Small intestine (tissue), 7 donors: ENCODE results near the gene GRK5. TPM values are rescaled to one million over a fixed set of nuclear protein-coding genes. Genes with fewer than 3 reads are reported as not detected.
"Not testable (repeated sequence)": the region's sequence is repeated elsewhere in the genome, so short reads cannot be mapped to it uniquely, and the experiment has no call there.

Experiments used
- DNase-seq, 2 donors: peaks; one replicate each; pipeline versions ENCODE4 v3.0.0 to v3.0.0-alpha.2; 2013
- FAIRE-seq: peaks from 2 replicates; lab custom pipeline; 2012; peaks lifted over from hg19 to GRCh38; lab: Jason Lieb, UNC
- H3K27ac ChIP-seq, 3 donors: one replicate each; pipeline ENCODE4 v1.5.1; 2013; ENCODE audit warnings: low read length in 2 of 3, mild to moderate bottlenecking in 2 of 3, control low read depth in 1 of 3, inconsistent platforms in 1 of 3, low read depth in 1 of 3, moderate library complexity in 1 of 3
- H3K27me3 ChIP-seq, 3 donors: one replicate each; pipeline ENCODE4 v1.6.1; 2013; ENCODE audit warnings: low read length in 3 of 3, inconsistent platforms in 1 of 3; ENCODE audit not compliant: control insufficient read depth in 3 of 3, insufficient read depth in 3 of 3
- H3K36me3 ChIP-seq, 3 donors: one replicate each; pipeline ENCODE4 v1.6.1; 2013; ENCODE audit warnings: low read length in 3 of 3, inconsistent platforms in 1 of 3, low read depth in 1 of 3, mild to moderate bottlenecking in 1 of 3, moderate library complexity in 1 of 3; ENCODE audit not compliant: control insufficient read depth in 3 of 3, insufficient read depth in 2 of 3
- H3K4me1 ChIP-seq, 3 donors: one replicate each; pipeline ENCODE4 v1.6.1; 2013; ENCODE audit warnings: low read length in 2 of 3, inconsistent platforms in 1 of 3, low read depth in 1 of 3, mild to moderate bottlenecking in 1 of 3, moderate library complexity in 1 of 3; ENCODE audit not compliant: control insufficient read depth in 3 of 3, insufficient read depth in 2 of 3
- H3K4me3 ChIP-seq, 3 donors: one replicate each; pipeline ENCODE4 v1.5.1; 2013; ENCODE audit warnings: low read length in 3 of 3, control low read depth in 1 of 3, inconsistent platforms in 1 of 3, low read depth in 1 of 3, mild to moderate bottlenecking in 1 of 3, moderate library complexity in 1 of 3
- H3K9me3 ChIP-seq, 2 donors: one replicate each; pipeline ENCODE4 v1.6.1; 2013; ENCODE audit warnings: low read depth in 1 of 2, low read length in 1 of 2; ENCODE audit not compliant: control insufficient read depth in 2 of 2, insufficient read depth in 1 of 2
- WGBS, 3 donors: extraction: QIAGEN DNeasy Blood & Tissue Kit; methylation state at CpG; one replicate each; pipeline ENCODE4 v1.1.7; 2013; 5-methylcytosine and 5-hydroxymethylcytosine counted together
- polyA plus RNA-seq, 4 donors: library from polyadenylated mRNA; stranded (reverse) in 3 of 4; unstranded in 1 of 4; fragments of 200-250 nt in 3 of 4; fragments of 120-200 nt in 1 of 4; gene quantifications; one replicate each; pipeline versions ENCODE4 v1.2.1 to v1.2.3, GENCODE V29; 2013
- donor health status: healthy with polysubstance abuse.
- donor health status: control.
- donor health status: control.
- donor health status: Bipolar disorder and iron deficiency.
- donor health status: healthy.

GRK5 gene
- polyA plus RNA-seq, 4 donors, result 21.6 to 50.5 (median 26.0) TPM

DNA sequence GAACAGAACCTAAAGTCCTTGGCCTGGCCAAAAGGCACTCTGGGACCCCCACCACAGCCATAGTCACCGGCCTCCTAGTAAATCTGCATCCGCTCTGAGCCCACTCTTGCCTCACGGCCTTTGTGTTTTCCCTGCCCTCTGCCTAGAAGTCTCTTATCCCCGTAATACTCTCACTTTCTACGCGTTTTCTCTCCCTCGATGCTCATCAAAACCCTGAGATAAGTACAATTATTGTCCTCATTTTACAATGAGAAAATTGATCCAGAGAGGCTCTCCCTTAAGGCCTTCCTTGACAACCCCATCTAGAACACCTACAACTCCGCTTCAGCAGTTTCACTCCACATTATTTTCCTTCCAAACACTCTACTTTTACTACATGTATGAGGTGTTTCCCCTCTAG, 40.3 kb upstream of the GRK5 start:
- no peaks in the 10 kb centered on the region for H3K9me3 ChIP-seq
- no peak overlapping the region for H3K27ac ChIP-seq
- H3K27me3 ChIP-seq, result no peaks in the 10 kb centered on the region
- WGBS, 3 donors, result 81 to 85% (median 83%) methylated on average over 8 of the region's 8 CpGs
- no peak for FAIRE-seq
- DNase-seq, result no peak
- H3K4me3 ChIP-seq, result no peak overlapping the region
- peaks cover 0 to 6% (median 2%) of the 10 kb centered on the region in 3 donors for H3K4me1 ChIP-seq
- peaks cover 6 to 40% (median 9%) of the 10 kb centered on the region in 3 donors for H3K36me3 ChIP-seq

DNA sequence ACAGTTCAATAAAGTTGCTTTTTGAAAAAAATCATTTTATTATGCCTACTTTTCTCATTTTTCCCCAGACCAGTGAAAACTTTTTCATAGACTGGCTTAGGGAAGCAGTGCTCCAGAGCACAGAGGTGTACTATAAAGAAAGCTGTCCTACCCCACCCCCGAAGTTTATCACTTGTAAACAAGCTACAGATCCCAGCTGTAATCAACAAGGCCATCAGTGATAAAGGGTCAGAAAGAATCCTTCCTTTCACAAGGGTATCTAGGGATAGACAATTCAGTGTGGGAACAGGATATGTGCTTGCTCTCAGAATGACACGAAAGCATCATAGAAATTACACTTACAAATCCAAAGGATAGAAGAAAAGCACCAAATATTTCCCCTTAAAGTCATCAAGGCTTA, 33.3 kb upstream of the GRK5 start:
- peaks cover 0 to 5% (median 3%) of the 10 kb centered on the region in 3 donors for H3K4me1 ChIP-seq
- peaks cover 6 to 44% (median 7%) of the 10 kb centered on the region in 3 donors for H3K36me3 ChIP-seq
- no peaks in the 10 kb centered on the region for H3K27me3 ChIP-seq
- FAIRE-seq (no peak), DNase-seq (no peak)
- H3K4me3 ChIP-seq, result no peak overlapping the region
- 50 to 70% (median 69%) methylated on average over 2 of the region's 2 CpGs for whole genome bisulfite sequencing, 3 donors
- H3K27ac ChIP-seq, result no peak overlapping the region
- no peaks in the 10 kb centered on the region for H3K9me3 ChIP-seq

DNA sequence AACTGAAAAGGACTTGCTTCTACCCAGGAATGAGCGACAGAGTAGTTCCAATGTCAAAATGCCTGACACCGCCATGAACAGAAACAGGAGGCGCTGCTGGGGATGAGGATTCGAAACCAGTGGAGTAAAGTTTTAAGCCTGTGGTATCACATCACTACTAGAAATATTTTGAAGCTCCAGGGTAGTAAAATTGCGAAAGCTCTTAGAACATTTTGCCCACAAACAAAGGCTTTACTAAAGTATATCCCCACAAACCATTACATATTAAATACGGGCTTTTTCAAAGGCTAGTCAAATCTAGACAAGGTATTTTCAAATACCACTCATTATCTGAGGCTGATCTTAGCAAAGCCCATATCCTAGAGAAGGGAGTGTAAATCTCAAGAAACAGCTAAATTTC, 31.2 kb upstream of the GRK5 start:
- no peak overlapping the region for H3K4me3 ChIP-seq
- H3K27me3 ChIP-seq, result no peaks in the 10 kb centered on the region
- H3K9me3 ChIP-seq, result no peaks in the 10 kb centered on the region
- no peak for FAIRE-seq
- DNase-seq, result no peak
- no peak overlapping the region for H3K27ac ChIP-seq
- WGBS, 3 donors, result 84 to 94% (median 88%) methylated on average over 6 of the region's 6 CpGs
- peaks cover 0 to 5% (median 4%) of the 10 kb centered on the region in 3 donors for H3K4me1 ChIP-seq
- peaks cover 6 to 31% (median 7%) of the 10 kb centered on the region in 3 donors for H3K36me3 ChIP-seq

DNA sequence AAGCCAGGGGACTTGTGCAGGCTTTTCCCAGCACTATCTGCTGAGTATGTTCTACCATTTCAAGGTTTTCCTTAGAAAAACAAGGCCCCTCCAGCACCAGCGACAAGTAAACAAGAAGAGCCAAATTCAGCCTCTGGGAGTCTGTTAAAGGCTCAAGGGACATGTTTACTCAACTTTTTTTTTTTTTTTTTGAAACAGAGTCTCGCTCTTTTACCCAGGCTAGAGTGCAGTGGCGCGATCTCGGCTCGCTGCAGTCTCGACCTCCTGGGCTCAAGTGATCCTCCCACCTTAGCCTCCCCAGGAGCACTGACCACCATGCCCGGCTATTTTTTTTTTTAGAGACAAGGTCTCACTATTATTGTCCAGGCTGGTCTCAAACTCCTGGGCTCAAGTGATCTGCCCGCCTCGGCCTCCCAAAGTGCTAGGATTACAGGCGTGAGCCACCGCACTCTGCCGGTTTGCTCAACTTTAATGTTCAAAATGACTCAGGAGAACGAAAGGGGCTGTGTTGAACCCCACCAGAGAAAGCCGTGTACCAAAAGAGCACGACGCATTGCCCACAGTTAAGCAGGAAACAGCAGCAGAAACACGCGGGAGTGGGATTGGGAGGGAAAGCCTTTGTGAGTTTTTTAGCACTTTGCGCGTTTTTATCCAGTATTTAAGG, 29.5 kb upstream of the GRK5 start:
- H3K27ac ChIP-seq, result peak overlapping the region in 2 of 3 donors; percentile 75 to 86
- peak overlapping the region; percentile 59 to 77 (median 67) for H3K4me3 ChIP-seq
- H3K9me3 ChIP-seq, result no peaks in the 10 kb centered on the region
- peaks cover 0 to 5% (median 4%) of the 10 kb centered on the region in 3 donors for H3K4me1 ChIP-seq
- no peak for FAIRE-seq
- DNase-seq, result no peak
- 3 to 11% (median 3%) methylated on average over 21 of the region's 21 CpGs for WGBS, 3 donors
- H3K27me3 ChIP-seq, result no peaks in the 10 kb centered on the region
- peaks cover 0 to 22% (median 2%) of the 10 kb centered on the region in 3 donors for H3K36me3 ChIP-seq

DNA sequence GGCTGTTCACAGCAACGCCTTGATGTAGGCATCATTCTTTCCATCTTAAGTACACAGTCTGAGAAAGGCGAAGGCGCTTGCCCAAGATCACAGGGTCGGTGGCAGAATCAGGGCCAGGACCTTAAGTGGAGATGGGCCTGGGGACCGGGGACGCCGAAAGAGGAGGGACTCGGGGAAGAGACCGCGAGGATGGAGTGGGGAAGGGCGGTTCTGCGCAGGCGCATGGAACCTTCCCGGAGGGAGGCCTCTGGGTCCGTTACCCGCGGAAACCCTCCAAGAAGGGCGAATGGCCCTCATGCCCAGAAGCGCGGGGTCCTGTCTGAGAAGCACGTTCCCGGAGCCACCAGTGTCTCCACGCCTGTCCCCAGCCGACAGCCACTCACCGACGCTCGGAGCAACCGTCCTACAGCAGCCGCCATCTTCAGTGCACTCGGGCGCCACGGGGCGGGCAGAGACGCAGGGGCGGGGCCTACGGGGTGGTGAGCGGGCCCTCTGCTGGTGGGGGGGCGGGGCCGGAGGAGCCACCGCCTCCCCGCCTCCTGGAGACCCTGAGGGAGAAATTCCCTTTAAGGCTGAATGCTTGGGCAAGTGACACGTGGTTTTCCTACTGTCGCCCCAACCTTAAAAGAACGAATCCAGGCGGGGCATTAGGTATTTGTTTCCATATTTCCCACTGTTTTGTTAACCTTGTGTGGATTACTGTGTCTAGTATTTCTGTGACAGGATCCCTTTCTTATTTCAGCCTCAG, 28.8 kb upstream of the GRK5 start, which contains the start of gene PRDX3:
PRDX3 (minus strand) TSS at position 441 of the 748 bp plus-strand sequence; CDS start at position 419, 22 bp downstream.
- DNase-seq (peak; percentile 85 to 96), FAIRE-seq (no peak)
- Histone ChIP-seq H3K4me1 (peaks cover 0 to 5% (median 4%) of the 10 kb centered on the region in 3 donors), H3K27ac (peak within 1 kb of the TSS in 2 of 3 donors; percentile 75 to 86), H3K36me3 (peaks cover 0 to 16% (median 2%) of the 10 kb centered on the region in 3 donors), H3K9me3 (no peaks in the 10 kb centered on the region), H3K27me3 (no peaks in the 10 kb centered on the region), H3K4me3 (peak within 1 kb of the TSS; percentile 59 to 77 (median 67))
- WGBS, 3 donors, result 0 to 1% (median 1%) methylated on average over 40 to 45 of the region's 45 CpGs

DNA sequence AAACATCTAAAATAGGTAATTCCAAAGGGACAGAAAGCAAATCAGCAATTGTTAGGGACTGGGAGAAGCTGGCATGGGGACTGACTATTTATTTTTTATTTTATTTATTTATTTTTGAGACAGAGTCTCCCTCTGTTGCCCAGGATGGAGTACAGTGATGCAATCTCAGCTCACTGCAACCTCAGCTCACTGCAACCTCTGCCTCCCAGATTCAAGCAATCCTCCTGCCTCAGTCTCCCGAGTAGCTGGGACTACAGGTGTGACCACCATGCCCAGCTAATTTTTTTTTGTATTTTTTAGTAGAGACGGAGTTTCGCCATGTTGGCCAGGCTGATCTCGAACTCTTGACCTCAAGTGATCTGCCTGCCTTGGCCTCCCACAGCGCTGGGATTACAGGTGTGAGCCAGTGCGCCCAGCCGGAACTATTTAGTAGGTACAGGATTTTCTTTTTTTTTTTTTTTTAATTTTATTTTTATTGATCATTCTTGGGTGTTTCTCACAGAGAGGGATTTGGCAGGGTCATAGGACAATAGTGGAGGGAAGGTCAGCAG, 26.4 kb upstream of the GRK5 start:
- H3K27me3 ChIP-seq, H3K27ac ChIP-seq, H3K4me1 ChIP-seq, DNase-seq, FAIRE-seq, H3K4me3 ChIP-seq, H3K9me3 ChIP-seq: not testable (repeated sequence)
- WGBS, 3 donors, result 95 to 96% (median 96%) methylated on average over 7 of the region's 7 CpGs
- H3K36me3 ChIP-seq, result peaks cover 0 to 12% (median 1%) of the 10 kb centered on the region in 3 donors

DNA sequence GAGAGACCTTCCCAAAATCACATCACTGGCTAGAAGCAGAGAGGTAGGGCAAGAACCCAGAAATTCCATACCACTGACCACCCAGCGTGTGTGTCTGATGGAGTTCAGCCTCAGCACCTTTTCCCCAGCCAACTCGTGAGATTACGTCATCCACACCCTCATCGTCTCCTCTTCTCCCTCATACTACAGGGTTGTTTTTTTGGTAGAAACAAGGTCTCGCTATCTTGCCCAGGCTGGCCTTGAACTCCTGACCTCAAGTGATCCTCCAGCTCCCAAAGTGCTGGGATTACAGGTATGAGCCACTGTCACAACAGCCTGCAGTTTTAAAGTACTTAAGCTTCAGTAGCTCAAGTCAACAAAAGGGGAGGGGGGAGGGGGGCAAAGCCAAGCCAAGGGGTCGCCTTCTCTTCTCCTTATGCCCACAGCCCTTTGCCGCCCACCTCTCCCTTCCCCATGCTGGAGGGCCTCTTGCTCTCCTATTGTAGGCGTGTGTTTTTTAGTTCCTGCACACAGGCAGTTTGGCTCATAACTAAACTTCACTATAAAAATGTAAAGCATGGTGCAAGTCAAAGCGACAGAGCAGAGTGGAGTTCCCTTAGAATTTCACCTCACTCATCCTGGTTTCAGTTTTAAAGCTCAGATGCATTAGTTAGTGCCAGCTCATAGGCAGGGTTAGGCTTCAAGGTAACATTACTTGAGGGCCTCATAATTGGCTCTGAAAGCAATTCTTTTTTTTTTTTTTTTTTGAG, 23.5 kb upstream of the GRK5 start:
- DNase-seq (peak; percentile 36 to 46), FAIRE-seq (no peak)
- Histone ChIP-seq H3K36me3 (no peaks in the 10 kb centered on the region), H3K27ac (peak overlapping the region in 1 of 3 donors; percentile 44), H3K4me3 (no peak overlapping the region), H3K27me3 (no peaks in the 10 kb centered on the region), H3K4me1 (peaks cover 0 to 4% (median 2%) of the 10 kb centered on the region in 3 donors), H3K9me3 (no peaks in the 10 kb centered on the region)
- 67 to 80% (median 68%) methylated on average over 9 of the region's 9 CpGs for WGBS, 3 donors
